ENCODE data around the gene WDPCP.

Gene WDPCP

DNA sequence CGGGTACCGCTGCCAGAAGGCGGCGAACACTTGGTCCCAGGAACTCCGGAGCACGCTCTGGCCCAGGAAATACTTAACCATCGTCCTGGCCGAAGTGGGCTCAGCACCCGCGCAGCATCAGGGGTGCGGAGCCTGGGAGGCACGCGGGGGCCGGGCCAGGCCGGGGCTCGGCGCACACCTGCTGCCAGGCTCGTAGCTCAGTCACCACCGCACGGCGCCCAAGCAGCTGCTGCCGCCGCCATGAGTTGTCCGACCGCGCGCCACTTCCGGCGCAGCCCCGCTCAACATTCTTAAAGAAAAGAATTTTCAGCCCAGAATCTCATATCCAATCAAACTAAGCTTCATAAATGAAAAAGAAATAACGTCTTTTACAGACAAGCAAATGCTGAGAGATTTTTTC is 34.5 kb upstream of the WDPCP start:
- H3K4me3 ChIP-seq (ENCODE audit: low read depth, low read length) = no peak overlapping the region
- DNase-seq (ENCODE audit: low read depth) = no peak
- TF ChIP-seq, protein P1, sequence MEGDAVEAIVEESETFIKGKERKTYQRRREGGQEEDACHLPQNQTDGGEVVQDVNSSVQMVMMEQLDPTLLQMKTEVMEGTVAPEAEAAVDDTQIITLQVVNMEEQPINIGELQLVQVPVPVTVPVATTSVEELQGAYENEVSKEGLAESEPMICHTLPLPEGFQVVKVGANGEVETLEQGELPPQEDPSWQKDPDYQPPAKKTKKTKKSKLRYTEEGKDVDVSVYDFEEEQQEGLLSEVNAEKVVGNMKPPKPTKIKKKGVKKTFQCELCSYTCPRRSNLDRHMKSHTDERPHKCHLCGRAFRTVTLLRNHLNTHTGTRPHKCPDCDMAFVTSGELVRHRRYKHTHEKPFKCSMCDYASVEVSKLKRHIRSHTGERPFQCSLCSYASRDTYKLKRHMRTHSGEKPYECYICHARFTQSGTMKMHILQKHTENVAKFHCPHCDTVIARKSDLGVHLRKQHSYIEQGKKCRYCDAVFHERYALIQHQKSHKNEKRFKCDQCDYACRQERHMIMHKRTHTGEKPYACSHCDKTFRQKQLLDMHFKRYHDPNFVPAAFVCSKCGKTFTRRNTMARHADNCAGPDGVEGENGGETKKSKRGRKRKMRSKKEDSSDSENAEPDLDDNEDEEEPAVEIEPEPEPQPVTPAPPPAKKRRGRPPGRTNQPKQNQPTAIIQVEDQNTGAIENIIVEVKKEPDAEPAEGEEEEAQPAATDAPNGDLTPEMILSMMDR (IDR thresholded peaks at IDR 0.05; ENCODE audit: insufficient read depth, low read depth, low read length, missing control alignments) = no peak

GRCh38 chr2:63619328-63619727 is 31.1 kb upstream of the WDPCP start:
- TF ChIP-seq, protein P1 (IDR thresholded peaks at IDR 0.05; ENCODE audit: insufficient read depth, low read depth, low read length, missing control alignments) = no peak
- no peak for DNase-seq (ENCODE audit: low read depth)
- H3K4me3 ChIP-seq (ENCODE audit: low read depth, low read length) = no peak overlapping the region

GRCh38 chr2:63617366-63617765 is 29.1 kb upstream of the WDPCP start:
- no peak for DNase-seq (ENCODE audit: low read depth)
- H3K4me3 ChIP-seq (ENCODE audit: low read depth, low read length) = no peak overlapping the region
- TF ChIP-seq, protein P1 (IDR thresholded peaks at IDR 0.05; ENCODE audit: insufficient read depth, low read depth, low read length, missing control alignments) = no peak

DNA sequence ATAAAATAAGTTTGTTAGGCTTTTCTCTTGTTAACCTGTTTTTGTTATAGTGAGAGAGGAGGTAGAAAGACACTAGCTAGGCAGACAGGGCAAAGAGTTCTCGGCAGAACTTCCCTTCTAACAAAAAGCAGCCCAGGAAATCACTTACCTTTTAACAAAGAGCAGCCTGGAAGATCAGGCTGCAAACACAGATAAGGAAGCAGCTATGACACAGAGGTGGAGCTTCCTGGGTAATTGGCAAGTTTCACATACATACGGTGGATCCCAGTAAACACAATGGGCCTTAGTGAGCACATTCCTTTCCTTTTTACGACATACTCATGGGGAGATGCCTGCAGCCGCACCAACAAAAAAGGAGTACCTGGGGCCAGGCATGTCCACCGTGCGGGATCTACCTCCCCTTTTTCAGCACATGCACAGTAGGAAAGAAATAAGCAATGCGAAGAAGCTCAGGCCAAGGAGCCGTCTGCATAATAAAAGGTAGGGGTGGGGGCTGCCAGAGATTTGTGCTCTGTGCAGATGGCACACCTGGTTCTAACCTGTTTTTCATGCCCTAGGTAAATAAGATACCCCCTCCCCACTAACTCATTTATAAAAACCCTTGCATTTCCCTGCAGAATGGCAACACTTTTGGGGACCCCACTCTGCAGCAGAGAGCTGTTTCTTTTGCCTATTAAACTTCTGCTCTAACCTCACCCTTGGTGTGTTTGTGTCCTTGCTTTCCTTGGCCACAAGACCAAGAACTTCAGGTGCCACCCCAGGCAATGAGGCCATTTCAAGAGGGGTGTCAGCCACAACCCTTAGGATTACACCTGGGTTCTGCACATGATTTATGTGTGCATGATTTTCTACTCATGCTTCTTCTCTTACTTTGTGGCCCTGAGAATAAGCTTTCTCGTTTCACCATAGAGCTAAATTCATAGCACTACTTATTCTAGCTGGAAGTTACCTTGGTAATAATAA is 27.0 kb upstream of the WDPCP start:
- H3K4me3 ChIP-seq (ENCODE audit: low read depth, low read length) = no peak overlapping the region
- TF ChIP-seq, protein P1 (IDR thresholded peaks at IDR 0.05; ENCODE audit: insufficient read depth, low read depth, low read length, missing control alignments) = no peak
- DNase-seq (ENCODE audit: low read depth) = no peak

DNA sequence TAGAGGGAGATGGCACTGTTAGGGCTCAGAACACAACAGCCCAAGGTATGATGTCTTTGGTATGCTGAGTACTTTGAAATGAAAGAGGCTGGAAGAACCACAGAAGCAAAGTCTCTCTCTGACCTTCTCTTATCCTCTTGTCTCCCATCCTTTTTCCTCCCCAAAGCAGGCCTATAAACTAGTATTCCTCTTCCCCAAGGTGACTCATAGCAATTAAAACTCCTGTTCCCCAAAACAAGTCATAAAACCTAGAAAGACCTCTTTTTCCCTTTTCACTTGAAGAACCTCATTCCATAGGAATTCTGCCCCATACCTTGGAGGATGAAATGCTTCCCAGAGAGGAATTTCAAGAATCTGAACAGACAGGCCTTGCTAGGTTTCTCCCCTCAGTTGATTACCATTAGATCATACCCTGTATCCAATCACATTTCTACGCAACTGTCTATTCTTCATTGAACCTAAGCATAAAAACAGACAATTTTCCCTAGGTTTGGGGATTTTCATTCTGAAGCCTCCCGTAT is 26.2 kb upstream of the WDPCP start:
- TF ChIP-seq, protein P1 (IDR thresholded peaks at IDR 0.05; ENCODE audit: insufficient read depth, low read depth, low read length, missing control alignments) = no peak
- DNase-seq (ENCODE audit: low read depth) = no peak
- H3K4me3 ChIP-seq (ENCODE audit: low read depth, low read length) = no peak overlapping the region

GRCh38 chr2:63613391-63613901 is 25.2 kb upstream of the WDPCP start:
- no peak overlapping the region for H3K4me3 ChIP-seq (ENCODE audit: low read depth, low read length)
- no peak for DNase-seq (ENCODE audit: low read depth)

More at GRCh38 chr2:63613391-63613901, 25.2 kb upstream of the WDPCP start:
- TF ChIP-seq, protein P1 (IDR thresholded peaks at IDR 0.05; ENCODE audit: insufficient read depth, low read depth, low read length, missing control alignments) = no peak

Data from GM12865 (cell line).